Gastroesophageal sphincter (tissue), 4 donors: ENCODE measurements around the gene TAS2R20. TPM values are rescaled to one million over a fixed set of nuclear protein-coding genes. Genes with fewer than 3 reads are reported as not detected.
"Not testable (repeated sequence)": the region's sequence is repeated elsewhere in the genome, so short reads cannot be mapped to it uniquely, and the experiment has no call there.

Experiments
- ATAC-seq: fragments of 150-250 bp; one replicate; pipeline ENCODE4 v1.9.1; 2016; ENCODE audit warnings: mild to moderate bottlenecking, moderate library complexity
- H3K27ac ChIP-seq, 4 donors: fragments of 200-600 bp; sonication (generic) in 3 of 4; 1 replicate in 3 of 4; 2 replicates in 1 of 4; pipeline ENCODE4 v1.5.1; 2016 to 2019
- H3K27me3 ChIP-seq: fragments of 200-600 bp; sonication (generic); one replicate; pipeline ENCODE4 v1.5.1; 2019
- H3K36me3 ChIP-seq, 2 donors: fragments of 200-600 bp; sonication (generic); one replicate each; pipeline ENCODE4 v1.5.1; 2019; ENCODE audit warnings: control low read depth in 1 of 2
- H3K4me1 ChIP-seq, 3 donors: fragments of 200-600 bp; sonication (generic); 1 replicate in 2 of 3; 2 replicates in 1 of 3; pipeline ENCODE4 v1.5.1; 2016 to 2019; ENCODE audit warnings: control low read depth in 2 of 3
- H3K4me3 ChIP-seq, 2 donors: fragments of 200-600 bp; sonication (generic); one replicate each; pipeline ENCODE4 v1.5.1; 2019; ENCODE audit warnings: mild to moderate bottlenecking in 1 of 2, moderate library complexity in 1 of 2
- H3K9me3 ChIP-seq, 3 donors: fragments of 200-600 bp; sonication (generic); one replicate each; pipeline ENCODE4 v1.5.1; 2017 to 2019; ENCODE audit warnings: control low read depth in 2 of 3
- CTCF ChIP-seq, 4 experiments: fragments of 200-600 bp in 2 of 4; fragments of 450-650 bp in 2 of 4; sonication (generic) in 1 of 4; IDR thresholded peaks; one replicate each; pipeline ENCODE4 v1.5.1; 2017 to 2019; ENCODE audit warnings: antibody characterized with exemption in 4 of 4, mild to moderate bottlenecking in 2 of 4, moderate library complexity in 2 of 4
- EP300 ChIP-seq: sonication (generic); formaldehyde crosslinking; IDR thresholded peaks from one replicate; pipeline ENCODE4 v1.6.1; 2017; ENCODE audit warnings: antibody characterized with exemption, mild to moderate bottlenecking
- POLR2A ChIP-seq, 2 donors: fragments of 450-650 bp; IDR thresholded peaks; one replicate each; pipeline ENCODE4 v1.6.1; 2017; ENCODE audit warnings: antibody characterized with exemption in 2 of 2, mild to moderate bottlenecking in 2 of 2, moderate library complexity in 1 of 2
- POLR2AphosphoS5 ChIP-seq: sonication (generic); formaldehyde crosslinking; IDR thresholded peaks from one replicate; pipeline ENCODE4 v1.6.1; 2017; ENCODE audit warnings: antibody characterized with exemption
- WGBS, 2 donors: methylation state at CpG; one replicate each; pipeline ENCODE4 v1.1.5; 2018; ENCODE audit warnings: low coverage in 1 of 2; 5-methylcytosine and 5-hydroxymethylcytosine counted together
- total RNA-seq, 4 donors: library from RNA; depleted of rRNA; stranded (reverse); fragments of >200 nt; gene quantifications; one replicate each; pipeline ENCODE4 v1.1.0, GENCODE V29; 2016

Gene TAS2R20
- total RNA-seq, result 1 to 10 TPM in 3 of 4 donors, not detected in 1; 1.8 to 8.9 (median 3.9) TPM

GRCh38 chr12:10998204-10998603 is at the start of gene TAS2R20:
TAS2R20 (minus strand) TSS chr12:10998304; CDS start chr12:10997875, 429 bp downstream.
- Histone ChIP-seq H3K4me1 (no peaks in the 10 kb centered on the region), H3K9me3 (no peaks in the 10 kb centered on the region), H3K27me3 (no peaks in the 10 kb centered on the region), H3K4me3 (no peak within 1 kb of the TSS), H3K36me3 (peaks cover 0 to 11% of the 10 kb centered on the region in 2 donors), H3K27ac (no peak within 1 kb of the TSS)
- no peak for ATAC-seq
- TF ChIP-seq CTCF (IDR thresholded peaks at IDR 0.05) (no peak), POLR2A (IDR thresholded peaks at IDR 0.05) (no peak), POLR2AphosphoS5 (no peak), EP300 (no peak)

GRCh38 chr12:11041366-11041765 is 43.3 kb upstream of the TAS2R20 start:
- H3K36me3 ChIP-seq, result peaks cover 0 to 18% of the 10 kb centered on the region in 2 donors
- not testable (repeated sequence) for H3K27ac ChIP-seq, ATAC-seq, H3K9me3 ChIP-seq, H3K4me3 ChIP-seq, H3K27me3 ChIP-seq, H3K4me1 ChIP-seq
- 60 to 100% methylated on average over 2 of the region's 2 CpGs for WGBS, 2 donors

GRCh38 chr12:11040162-11040561 is 42.1 kb upstream of the TAS2R20 start:
- Histone ChIP-seq H3K36me3 (peaks cover 0 to 8% of the 10 kb centered on the region in 2 donors), H3K4me1 (peaks cover 0 to 2% (median 0%) of the 10 kb centered on the region in 3 donors), H3K4me3 (no peak overlapping the region), H3K9me3 (no peaks in the 10 kb centered on the region), H3K27ac (no peak overlapping the region), H3K27me3 (no peaks in the 10 kb centered on the region)
- 20 to 32% methylated on average over 1 of the region's 1 CpG for WGBS, 2 donors
- TF ChIP-seq POLR2A (IDR thresholded peaks at IDR 0.05) (no peak), POLR2AphosphoS5 (no peak), EP300 (no peak), CTCF (IDR thresholded peaks at IDR 0.05) (no peak)
- no peak for ATAC-seq

GRCh38 chr12:11039171-11039570 is 41.1 kb upstream of the TAS2R20 start:
- 46 to 63% methylated on average over 3 of the region's 3 CpGs for WGBS, 2 donors
- no peak for ATAC-seq
- Histone ChIP-seq H3K36me3 (no peaks in the 10 kb centered on the region), H3K4me1 (peaks cover 0 to 2% (median 0%) of the 10 kb centered on the region in 3 donors), H3K4me3 (no peak overlapping the region), H3K27me3 (no peaks in the 10 kb centered on the region), H3K27ac (no peak overlapping the region), H3K9me3 (no peaks in the 10 kb centered on the region)
- TF ChIP-seq EP300 (no peak), CTCF (IDR thresholded peaks at IDR 0.05) (no peak), POLR2A (IDR thresholded peaks at IDR 0.05) (no peak), POLR2AphosphoS5 (no peak)

- ATAC-seq, H3K4me3 ChIP-seq, H3K9me3 ChIP-seq, H3K27ac ChIP-seq, H3K27me3 ChIP-seq, H3K4me1 ChIP-seq, H3K36me3 ChIP-seq: not testable (repeated sequence)
- 92% methylated on average over 1 of the region's 3 CpGs; no CpG with 5 or more reads in 1 of the 2 donors for WGBS, 2 donors
These were observed 35.9 kb upstream of the TAS2R20 start for GRCh38 chr12:11033959-11034358.

- ATAC-seq, result no peak
- H3K4me1 ChIP-seq, result no peaks in the 10 kb centered on the region
These were observed 33.2 kb upstream of the TAS2R20 start, which contains the start of gene TAS2R31 for GRCh38 chr12:11031307-11031706. TAS2R31 (minus strand) TSS chr12:11031407; CDS start chr12:11031335, 72 bp downstream.

More at GRCh38 chr12:11031307-11031706, 33.2 kb upstream of the TAS2R20 start, which contains the start of gene TAS2R31:
- peaks cover 0 to 20% of the 10 kb centered on the region in 2 donors for H3K36me3 ChIP-seq
- H3K27ac ChIP-seq, result no peak within 1 kb of the TSS
- no peaks in the 10 kb centered on the region for H3K9me3 ChIP-seq
- no peak within 1 kb of the TSS for H3K4me3 ChIP-seq
- TF ChIP-seq POLR2AphosphoS5 (no peak), EP300 (no peak), POLR2A (IDR thresholded peaks at IDR 0.05) (no peak), CTCF (IDR thresholded peaks at IDR 0.05) (no peak)
- no peaks in the 10 kb centered on the region for H3K27me3 ChIP-seq
- WGBS, 2 donors, result 99 to 100% methylated on average over 2 to 6 of the region's 6 CpGs
